ENCODE results near the gene SLC1A2. TPM values are rescaled to one million over a fixed set of nuclear protein-coding genes. Genes with fewer than 3 reads are reported as not detected.

The SLC1A2 gene
- total RNA-seq, 1 experiment from 2014 or later, result 0.50 TPM

- Mint-ChIP-seq H3K27me3 (ENCODE audit: low read depth) (peaks cover 6% of the 10 kb centered on the region; the same call in 1 of the 2 replicates), H3K27ac (no peak overlapping the region), H3K4me3 (no peak overlapping the region), H3K9me3 (no peaks in the 10 kb centered on the region), H3K36me3 (ENCODE audit: insufficient read depth in 1 of 3, low read depth in 3 of 3) (no peaks in the 10 kb centered on the region), H3K4me1 (peaks cover 17 to 23% of the 10 kb centered on the region in 2 experiments)
- H4K5ac ChIP-seq (ENCODE audit: insufficient read length, low read depth, low read length), result no peak overlapping the region
- H3K18ac ChIP-seq (ENCODE audit: insufficient read length, low read depth, low read length), result no peak overlapping the region
- H4K8ac ChIP-seq (replicated peaks; ENCODE audit: insufficient read length, low read depth, low read length), result no peak overlapping the region
- H3K14ac ChIP-seq (ENCODE audit: insufficient read depth, low read length), result no peak overlapping the region
- H3K9me3 ChIP-seq (ENCODE audit: control insufficient read depth, low read depth, low read length), result no peaks in the 10 kb centered on the region
- H2AFZ ChIP-seq (ENCODE audit: low read length), result no peak overlapping the region
- H2BK20ac ChIP-seq (ENCODE audit: low read depth, low read length, poor library complexity, severe bottlenecking), result no peak overlapping the region
- no peak overlapping the region for H3K4me2 ChIP-seq (ENCODE audit: insufficient read depth, insufficient read length, low read length)
- H3K56ac ChIP-seq (ENCODE audit: insufficient read length, low read depth, low read length), result no peak overlapping the region
- no peaks in the 10 kb centered on the region for H3K23me2 ChIP-seq (ENCODE audit: insufficient read length, low read depth, low read length, poor library complexity, severe bottlenecking)
- H3K27me3 ChIP-seq (ENCODE audit: insufficient read depth, low read length), result no peaks in the 10 kb centered on the region
- TF ChIP-seq, protein P1, sequence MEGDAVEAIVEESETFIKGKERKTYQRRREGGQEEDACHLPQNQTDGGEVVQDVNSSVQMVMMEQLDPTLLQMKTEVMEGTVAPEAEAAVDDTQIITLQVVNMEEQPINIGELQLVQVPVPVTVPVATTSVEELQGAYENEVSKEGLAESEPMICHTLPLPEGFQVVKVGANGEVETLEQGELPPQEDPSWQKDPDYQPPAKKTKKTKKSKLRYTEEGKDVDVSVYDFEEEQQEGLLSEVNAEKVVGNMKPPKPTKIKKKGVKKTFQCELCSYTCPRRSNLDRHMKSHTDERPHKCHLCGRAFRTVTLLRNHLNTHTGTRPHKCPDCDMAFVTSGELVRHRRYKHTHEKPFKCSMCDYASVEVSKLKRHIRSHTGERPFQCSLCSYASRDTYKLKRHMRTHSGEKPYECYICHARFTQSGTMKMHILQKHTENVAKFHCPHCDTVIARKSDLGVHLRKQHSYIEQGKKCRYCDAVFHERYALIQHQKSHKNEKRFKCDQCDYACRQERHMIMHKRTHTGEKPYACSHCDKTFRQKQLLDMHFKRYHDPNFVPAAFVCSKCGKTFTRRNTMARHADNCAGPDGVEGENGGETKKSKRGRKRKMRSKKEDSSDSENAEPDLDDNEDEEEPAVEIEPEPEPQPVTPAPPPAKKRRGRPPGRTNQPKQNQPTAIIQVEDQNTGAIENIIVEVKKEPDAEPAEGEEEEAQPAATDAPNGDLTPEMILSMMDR (conservative IDR thresholded peaks at IDR 0.05), result no peak
- H4K91ac ChIP-seq (ENCODE audit: insufficient read length, low read depth, low read length), result no peak overlapping the region
- H2BK15ac ChIP-seq (ENCODE audit: low read depth, low read length), result no peak overlapping the region
- no peak overlapping the region for H3K27ac ChIP-seq (ENCODE audit: insufficient read length, low read depth, low read length)
- H4K20me1 ChIP-seq (ENCODE audit: control insufficient read depth, insufficient read depth, insufficient read length), result no peaks in the 10 kb centered on the region
- H3K4ac ChIP-seq (ENCODE audit: low read depth, low read length), result no peak overlapping the region
- no peak overlapping the region for H3K23ac ChIP-seq (ENCODE audit: insufficient read length, low read depth, low read length)
- no peak overlapping the region for H3K9ac ChIP-seq (ENCODE audit: extremely low read depth, insufficient read length, low read length)
- no peak overlapping the region for H2BK120ac ChIP-seq (ENCODE audit: low read depth, low read length, poor library complexity, severe bottlenecking)
- H3K79me1 ChIP-seq (ENCODE audit: insufficient read depth, low read depth, low read length, poor library complexity, severe bottlenecking), result no peaks in the 10 kb centered on the region
- no CpG with 5 or more reads among the region's 1 CpG for WGBS (ENCODE audit: extremely low coverage, insufficient read length, low lambda C conversion rate)
- no peak for DNase-seq
- no peak overlapping the region for H2BK5ac ChIP-seq (ENCODE audit: insufficient read length, low read length)
- no peak overlapping the region for H2BK12ac ChIP-seq (ENCODE audit: insufficient read length, low read depth, low read length)
- H3K79me2 ChIP-seq (ENCODE audit: insufficient read depth, low read length), result no peaks in the 10 kb centered on the region
- peaks cover 5% of the 10 kb centered on the region; the same call in 1 of the 2 replicates for H3K4me1 ChIP-seq (ENCODE audit: insufficient read depth, low read length)
- no peak overlapping the region for H3T11ph ChIP-seq (ENCODE audit: low read length)
- H2AK5ac ChIP-seq (ENCODE audit: insufficient read length, low read length), result no peak overlapping the region
Observed at GRCh38 chr11:35318309-35318708, 101.0 kb downstream of the SLC1A2 start.

All from H9 (cell line).